ENCODE measurements around the gene KIT. TPM values are rescaled to one million over a fixed set of nuclear protein-coding genes. Genes with fewer than 3 reads are reported as not detected.

The KIT gene
- total and polyA plus RNA-seq, 2 experiments from 2014 or later: 3.2 to 10.5 TPM

DNA sequence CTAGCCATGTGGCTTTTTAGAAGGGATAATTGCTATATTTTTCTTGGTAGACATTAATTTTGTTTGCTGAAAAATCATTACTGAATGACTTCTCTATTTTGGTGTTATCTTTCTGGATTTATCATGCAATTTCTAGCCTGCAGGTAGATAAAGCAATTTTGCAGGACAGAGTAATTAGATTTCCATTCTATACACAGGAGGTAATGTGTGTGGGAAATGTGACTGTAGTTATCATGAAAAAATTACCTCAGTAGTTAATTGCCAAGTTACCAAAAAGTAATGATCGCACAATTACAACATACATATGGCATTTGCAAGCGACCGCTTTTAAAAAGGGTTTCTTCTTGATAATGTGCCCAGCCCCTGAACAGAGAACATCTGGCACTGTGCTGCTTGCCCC, 66.1 kb downstream of the KIT start:
- DNase-seq (ENCODE audit: low read depth in 1 of 2, low spot score in 1 of 2): no peak
- Histone ChIP-seq H3K4me3 (no peak overlapping the region), H3K9me3 (ENCODE audit: low read depth) (no peaks in the 10 kb centered on the region), H3K27me3 (no peaks in the 10 kb centered on the region), H3K36me3 (no peaks in the 10 kb centered on the region), H3K4me1 (ENCODE audit: low read depth) (peaks cover 8% of the 10 kb centered on the region), H3K27ac (no peak overlapping the region)
- no peak for TF ChIP-seq CTCF (IDR thresholded peaks at IDR 0.05; ENCODE audit: low read depth, low read length)

GRCh38 chr4:54726907-54727306, 69.2 kb downstream of the KIT start:
- Histone ChIP-seq H3K27ac (no peak overlapping the region), H3K4me1 (ENCODE audit: low read depth) (peaks cover 8% of the 10 kb centered on the region), H3K9me3 (ENCODE audit: low read depth) (no peaks in the 10 kb centered on the region), H3K4me3 (no peak overlapping the region), H3K27me3 (no peaks in the 10 kb centered on the region), H3K36me3 (no peaks in the 10 kb centered on the region)
- DNase-seq (ENCODE audit: low read depth in 1 of 2, low spot score in 1 of 2): no peak
- no peak for TF ChIP-seq CTCF (IDR thresholded peaks at IDR 0.05; ENCODE audit: low read depth, low read length)

GRCh38 chr4:54727346-54727745, 69.6 kb downstream of the KIT start:
- Histone ChIP-seq H3K9me3 (ENCODE audit: low read depth) (no peaks in the 10 kb centered on the region), H3K4me3 (no peak overlapping the region), H3K27ac (no peak overlapping the region), H3K36me3 (no peaks in the 10 kb centered on the region), H3K4me1 (ENCODE audit: low read depth) (peaks cover 8% of the 10 kb centered on the region), H3K27me3 (no peaks in the 10 kb centered on the region)
- DNase-seq (ENCODE audit: low read depth in 1 of 2, low spot score in 1 of 2): no peak
- TF ChIP-seq CTCF (IDR thresholded peaks at IDR 0.05; ENCODE audit: low read depth, low read length): no peak

GRCh38 chr4:54728368-54728767, 70.6 kb downstream of the KIT start:
- Histone ChIP-seq H3K36me3 (no peaks in the 10 kb centered on the region), H3K4me3 (no peak overlapping the region), H3K4me1 (ENCODE audit: low read depth) (peaks cover 5% of the 10 kb centered on the region), H3K9me3 (ENCODE audit: low read depth) (no peaks in the 10 kb centered on the region), H3K27ac (no peak overlapping the region), H3K27me3 (no peaks in the 10 kb centered on the region)
- no peak for DNase-seq (ENCODE audit: low read depth in 1 of 2, low spot score in 1 of 2)
- TF ChIP-seq CTCF (IDR thresholded peaks at IDR 0.05; ENCODE audit: low read depth, low read length): no peak

DNA sequence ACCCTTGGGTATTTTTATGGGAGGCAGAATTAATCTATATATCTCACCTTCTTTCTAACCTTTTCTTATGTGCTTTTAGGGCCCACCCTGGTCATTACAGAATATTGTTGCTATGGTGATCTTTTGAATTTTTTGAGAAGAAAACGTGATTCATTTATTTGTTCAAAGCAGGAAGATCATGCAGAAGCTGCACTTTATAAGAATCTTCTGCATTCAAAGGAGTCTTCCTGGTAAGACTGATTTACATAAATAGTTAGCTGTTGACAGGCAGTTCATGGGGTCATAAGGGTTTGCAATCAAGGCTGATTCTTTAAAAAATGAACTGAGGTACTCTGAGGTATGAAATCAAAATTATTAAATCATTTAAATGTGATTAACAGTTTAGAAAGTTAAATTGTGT, 71.5 kb downstream of the KIT start:
- Histone ChIP-seq H3K36me3 (no peaks in the 10 kb centered on the region), H3K9me3 (ENCODE audit: low read depth) (no peaks in the 10 kb centered on the region), H3K4me1 (ENCODE audit: low read depth) (no peaks in the 10 kb centered on the region), H3K27me3 (no peaks in the 10 kb centered on the region), H3K27ac (no peak overlapping the region), H3K4me3 (no peak overlapping the region)
- DNase-seq (ENCODE audit: low read depth in 1 of 2, low spot score in 1 of 2): no peak
- no peak for TF ChIP-seq CTCF (IDR thresholded peaks at IDR 0.05; ENCODE audit: low read depth, low read length)

DNA sequence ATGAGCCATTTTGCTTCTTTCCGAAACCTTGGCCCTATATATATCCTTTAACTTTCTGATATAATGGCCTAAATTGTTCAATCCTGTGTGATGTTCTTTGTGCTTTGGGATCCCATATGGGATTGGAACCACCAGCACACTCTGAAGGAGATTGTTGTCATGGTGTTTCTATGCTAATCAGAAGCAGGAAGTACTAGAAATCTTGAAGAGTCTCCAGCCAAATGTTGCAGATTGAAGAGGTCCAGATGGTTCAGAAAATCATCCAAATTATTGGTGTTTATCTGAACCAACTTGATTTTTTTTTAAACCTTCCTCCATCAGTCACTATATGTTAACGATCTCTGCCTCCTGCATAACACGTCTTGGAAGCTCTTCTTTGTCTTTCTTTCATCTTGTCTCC, 72.8 kb downstream of the KIT start:
- H3K27ac ChIP-seq: no peak overlapping the region
- H3K9me3 ChIP-seq (ENCODE audit: low read depth): no peaks in the 10 kb centered on the region
- no peaks in the 10 kb centered on the region for H3K36me3 ChIP-seq
- no peak overlapping the region for H3K4me3 ChIP-seq
- H3K27me3 ChIP-seq: no peaks in the 10 kb centered on the region
- H3K4me1 ChIP-seq (ENCODE audit: low read depth): no peaks in the 10 kb centered on the region
- no peak for DNase-seq (ENCODE audit: low read depth in 1 of 2, low spot score in 1 of 2)
- TF ChIP-seq CTCF (IDR thresholded peaks at IDR 0.05; ENCODE audit: low read depth, low read length): no peak

Data from cardiac muscle cell (in vitro differentiated cells and primary cell).